ENCODE results near the gene UMOD.
"Not testable (repeated sequence)": the region's sequence is repeated elsewhere in the genome, so short reads cannot be mapped to it uniquely, and the experiment has no call there.

The UMOD gene

DNA sequence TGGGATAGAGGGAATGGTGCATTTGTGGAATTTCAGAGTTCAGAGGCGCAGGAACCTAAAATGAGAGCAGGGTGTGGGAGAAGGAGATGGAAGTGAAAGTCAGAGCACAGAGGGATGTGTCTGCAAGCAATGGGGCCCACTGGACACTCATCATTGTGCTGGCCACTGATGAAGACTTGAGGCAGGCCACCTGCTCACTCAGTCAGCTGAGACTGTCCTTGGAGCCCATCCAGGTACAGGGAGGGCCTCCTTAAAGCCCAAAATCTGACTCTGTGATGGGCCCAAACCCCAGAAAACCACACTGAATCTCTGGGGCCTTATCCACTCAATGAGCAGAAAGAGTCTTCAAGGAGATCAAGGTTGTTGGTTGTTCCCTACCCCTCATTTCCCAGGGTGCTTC lies 30.8 kb downstream of the UMOD start:
- no peak for DNase-seq (ENCODE audit: low read depth)

DNA sequence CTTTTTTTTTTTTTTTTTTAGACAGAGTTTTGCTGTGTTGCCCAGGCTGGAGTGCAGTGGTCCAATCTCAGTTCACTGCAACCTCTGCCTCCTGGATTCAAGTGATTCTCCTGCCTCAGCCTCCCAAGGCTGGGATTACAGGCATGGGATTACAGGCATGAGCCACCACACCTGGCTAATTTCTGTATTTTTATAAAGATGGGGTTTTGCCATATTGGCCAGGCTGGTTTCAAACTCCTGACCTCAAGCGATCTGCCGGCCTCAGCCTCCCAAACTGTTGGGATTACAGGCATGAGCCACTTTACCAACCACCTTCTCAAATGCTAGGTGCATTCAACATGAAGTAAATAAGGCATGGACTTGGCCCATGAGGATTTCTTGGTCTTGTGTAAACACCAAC lies 31.5 kb downstream of the UMOD start:
- not testable (repeated sequence) for DNase-seq (ENCODE audit: low read depth)

DNA sequence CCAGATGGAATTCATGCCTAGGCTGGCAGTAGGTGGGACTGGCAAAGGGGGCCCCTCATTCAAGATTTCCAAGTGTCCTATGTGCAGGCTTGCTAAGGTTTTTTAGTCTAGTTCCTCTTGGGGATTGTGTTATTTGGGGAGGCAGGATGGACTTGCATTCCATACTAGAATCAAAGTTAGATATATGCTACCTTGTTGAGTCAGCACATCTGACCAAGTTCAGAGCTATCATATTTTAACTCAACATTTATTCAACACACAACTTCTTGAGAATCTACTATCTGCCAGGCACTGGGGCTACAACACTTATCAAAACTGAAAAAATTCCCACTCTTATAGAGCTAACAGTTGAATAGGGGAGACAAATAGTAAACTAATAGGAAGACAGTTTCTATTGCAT lies 31.9 kb downstream of the UMOD start:
- no peak for DNase-seq (ENCODE audit: low read depth)

DNA sequence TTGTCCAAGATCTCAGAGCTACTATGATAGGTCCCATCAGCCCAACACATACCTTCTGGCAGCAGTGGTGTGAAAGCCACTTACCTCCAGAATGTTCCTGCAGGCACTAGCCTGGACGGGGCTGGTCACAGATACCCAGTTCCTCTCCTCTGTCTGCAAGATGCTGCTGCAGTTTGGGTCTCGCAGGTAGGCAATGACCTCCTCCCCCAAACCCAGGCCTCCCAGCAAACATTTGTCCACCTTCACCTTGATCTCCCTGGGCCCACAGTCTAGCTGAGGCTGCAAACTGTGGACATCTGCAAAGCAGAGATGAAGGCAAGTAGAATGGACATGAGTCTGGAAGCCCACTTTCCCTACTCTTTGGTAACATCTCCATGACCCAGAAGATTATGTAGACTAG lies 32.3 kb downstream of the UMOD start:
- no peak for DNase-seq (ENCODE audit: low read depth)

DNA sequence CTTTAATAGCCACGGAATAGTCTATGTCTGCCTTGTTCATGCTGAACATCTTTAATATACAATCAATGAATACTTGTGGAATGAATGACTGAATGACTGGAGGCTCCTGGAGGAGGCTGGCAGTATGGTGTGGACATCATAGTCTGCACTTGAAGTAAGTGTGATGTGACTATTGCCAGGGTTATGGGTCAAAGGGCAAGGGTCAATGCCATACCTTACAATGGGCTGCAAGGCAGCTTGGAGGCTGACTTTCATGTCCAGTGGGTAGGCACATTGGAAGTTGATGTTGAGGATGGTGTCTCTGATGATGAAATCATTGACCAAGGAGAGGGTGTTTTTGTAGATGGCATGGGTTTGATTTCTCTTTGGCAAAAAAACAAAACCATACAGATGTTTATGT lies 33.1 kb downstream of the UMOD start:
- DNase-seq (ENCODE audit: low read depth), result no peak

DNA sequence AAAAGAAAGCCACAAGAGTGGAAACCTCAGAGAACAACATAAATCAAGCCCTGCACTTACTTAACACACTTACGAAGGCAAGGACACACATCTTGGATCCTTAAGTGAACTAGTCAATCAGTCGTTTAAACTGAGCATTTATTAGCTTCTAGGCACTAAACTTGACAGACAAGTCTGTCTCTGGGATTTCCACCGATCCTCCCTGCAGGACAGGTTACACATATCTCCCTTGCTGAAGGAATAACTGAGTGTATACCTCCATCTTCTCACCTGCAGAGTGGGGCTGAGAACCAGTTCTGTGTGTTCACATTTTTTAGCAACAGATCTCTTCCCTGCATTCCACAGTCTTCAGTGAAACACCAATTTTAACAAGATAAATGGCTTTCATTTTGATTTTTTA lies 34.1 kb downstream of the UMOD start:
- no peak for DNase-seq (ENCODE audit: low read depth)

DNA sequence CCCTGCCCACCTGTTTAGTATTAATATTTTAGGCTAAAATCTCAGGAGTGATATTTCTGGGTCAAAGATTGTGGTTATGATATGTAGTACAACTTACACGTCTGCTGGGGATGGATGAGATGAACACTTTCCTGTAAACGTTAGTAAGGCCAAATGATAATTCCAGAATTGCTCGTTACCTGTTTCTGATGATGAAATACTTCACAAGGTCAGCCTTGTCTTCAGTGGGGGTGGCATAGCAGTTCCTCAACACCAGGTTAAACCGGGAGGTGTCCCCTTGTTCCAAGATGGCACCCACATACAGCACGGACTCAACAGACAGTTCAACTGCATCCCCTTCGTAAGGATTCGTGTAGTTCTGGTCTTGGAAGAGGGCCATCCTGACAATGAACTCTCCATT lies 34.5 kb downstream of the UMOD start:
- DNase-seq (ENCODE audit: low read depth), result no peak

DNA sequence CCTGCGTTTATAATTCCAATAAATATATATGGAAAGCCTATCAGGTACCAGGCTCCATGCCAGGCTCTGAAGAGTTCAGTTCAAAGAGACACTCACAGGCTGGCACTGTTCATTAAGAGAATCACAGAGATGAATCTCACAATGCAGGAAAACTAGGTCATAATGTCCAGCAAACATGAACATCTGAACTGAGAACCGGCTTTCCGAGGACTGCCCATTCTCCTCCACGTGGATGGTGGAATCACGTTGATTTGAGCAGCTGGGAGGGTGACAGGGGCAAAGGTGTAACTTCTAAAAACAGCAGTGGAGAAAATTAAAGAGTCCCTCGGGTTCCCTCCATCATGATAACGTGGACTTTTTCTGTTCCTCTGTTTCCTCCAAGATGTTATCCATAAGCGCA lies 35.4 kb downstream of the UMOD start:
- no peak for DNase-seq (ENCODE audit: low read depth)

DNA sequence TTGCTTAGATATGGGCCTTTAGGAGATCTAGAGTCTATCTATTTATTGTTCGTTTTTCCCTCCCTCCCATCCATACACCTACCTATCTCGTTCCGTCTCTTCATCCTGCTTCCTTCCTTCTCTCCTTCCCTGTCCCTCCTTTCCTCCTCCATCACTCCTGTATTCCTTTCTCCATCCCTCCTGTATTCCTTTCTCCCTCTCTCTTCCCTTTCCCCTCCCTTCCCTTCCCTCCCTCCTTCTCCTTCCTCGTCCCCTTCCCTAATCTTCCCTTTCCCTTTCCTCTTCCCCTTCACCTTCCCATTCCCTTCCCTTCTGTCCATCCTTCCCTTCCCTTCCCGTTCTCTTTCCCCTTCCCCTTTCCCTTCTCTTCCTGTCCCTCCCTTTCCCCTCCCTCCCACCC lies 35.8 kb downstream of the UMOD start:
- no peak for DNase-seq (ENCODE audit: low read depth)

DNA sequence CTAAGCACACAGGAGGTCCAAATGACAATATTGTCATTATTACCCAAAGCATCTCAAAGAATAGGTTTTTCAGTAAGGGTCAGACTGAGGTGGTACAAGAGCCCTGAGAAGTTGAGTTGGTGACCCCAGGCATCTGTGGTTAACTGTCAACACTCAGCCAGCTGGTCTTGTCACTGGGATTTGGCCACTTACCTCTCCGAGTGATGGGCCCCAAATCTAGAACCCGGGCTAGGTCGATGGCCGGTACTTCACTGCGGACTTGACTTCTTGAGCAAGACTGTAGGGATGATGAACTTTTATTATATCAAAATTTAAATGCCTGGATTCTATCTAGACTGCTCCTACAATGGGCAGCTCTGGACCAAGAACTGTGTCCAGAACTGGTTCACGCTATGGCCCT lies 36.8 kb downstream of the UMOD start:
- DNase-seq (ENCODE audit: low read depth), result no peak

DNA sequence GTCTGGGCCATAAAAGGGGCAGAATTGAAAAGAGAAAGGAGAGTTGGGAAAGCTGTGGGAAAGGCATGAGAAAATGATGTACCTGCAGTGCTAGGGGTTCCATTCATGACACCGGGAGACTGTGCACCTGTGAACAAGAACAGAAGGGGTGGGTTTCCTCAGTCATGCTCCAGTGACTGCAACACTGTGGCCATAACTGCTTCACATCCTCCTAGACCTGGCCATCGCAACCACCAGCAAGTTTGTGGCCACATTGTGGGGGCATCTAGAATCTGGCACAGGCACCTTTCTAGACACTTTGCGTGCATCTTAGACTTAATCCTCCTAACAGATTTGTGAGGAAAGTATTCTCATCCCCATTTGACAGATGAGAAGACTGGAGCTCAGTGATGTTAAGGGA lies 37.9 kb downstream of the UMOD start:
- DNase-seq (ENCODE audit: low read depth), result no peak

DNA sequence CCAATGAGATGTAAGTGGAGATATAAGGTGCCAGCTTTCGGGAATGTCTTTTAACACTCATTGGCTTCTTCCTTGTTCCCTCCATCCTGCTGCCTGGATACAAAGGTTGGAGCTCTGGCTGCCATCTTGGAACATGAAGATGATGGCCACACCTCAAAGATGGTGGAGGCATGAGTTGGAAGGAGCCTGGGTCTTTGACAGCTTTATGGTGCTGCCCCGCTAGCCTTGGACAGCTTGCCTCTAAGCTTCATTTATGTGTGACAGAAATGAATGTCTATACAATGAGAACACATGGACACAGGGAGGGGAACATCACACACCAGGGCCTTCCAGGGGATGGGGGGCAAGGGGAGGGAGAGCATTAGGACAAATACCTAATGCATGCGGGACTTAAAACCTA lies 38.8 kb downstream of the UMOD start:
- DNase-seq (ENCODE audit: low read depth), result no peak

DNA sequence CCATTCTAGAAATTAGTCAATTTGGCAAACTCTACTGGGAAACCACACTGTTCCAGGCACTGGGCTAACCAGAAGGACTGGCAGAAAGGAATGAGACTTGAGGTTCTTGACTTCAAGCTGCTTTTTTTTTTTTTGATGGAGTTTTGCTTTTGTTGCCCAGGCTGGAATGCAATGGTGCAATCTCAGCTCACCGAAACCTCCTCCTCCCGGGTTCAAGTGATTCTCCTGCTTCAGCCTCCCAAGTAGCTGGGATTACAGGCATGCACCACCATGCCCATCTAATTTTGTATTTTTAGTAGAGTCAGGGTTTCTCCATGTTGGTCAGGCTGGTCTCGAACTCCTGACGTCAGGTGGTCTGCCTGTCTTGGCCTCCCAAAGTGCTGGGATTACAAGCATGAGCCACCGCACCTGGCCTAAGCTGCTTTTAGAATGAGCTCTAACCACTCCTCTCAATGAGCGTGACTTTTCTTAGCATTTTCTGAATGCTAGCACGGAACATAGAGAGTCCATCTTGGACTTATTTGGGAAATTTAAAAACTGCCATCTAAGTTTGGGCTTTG lies 39.9 kb downstream of the UMOD start:
- DNase-seq (ENCODE audit: low read depth), result not testable (repeated sequence)

DNA sequence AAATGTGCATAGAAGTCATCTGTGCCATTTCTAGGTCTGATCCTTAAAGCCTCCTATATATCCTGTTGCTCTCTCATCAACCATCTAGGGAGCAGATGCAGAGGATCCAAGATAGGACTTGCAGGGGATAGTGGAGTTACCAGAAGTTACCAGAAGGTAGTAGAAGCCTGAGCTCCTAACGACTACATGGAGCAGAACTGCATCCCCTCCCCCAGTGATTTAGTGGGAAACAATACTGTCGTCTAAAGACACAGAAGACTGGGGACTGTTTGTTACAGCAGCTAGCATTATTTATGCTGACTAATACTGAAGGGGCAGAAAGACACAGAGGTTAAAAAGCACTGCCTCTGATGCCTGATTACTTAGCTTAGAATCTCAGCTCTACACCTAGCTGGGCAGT lies 41.0 kb downstream of the UMOD start:
- DNase-seq (ENCODE audit: low read depth), result no peak

DNA sequence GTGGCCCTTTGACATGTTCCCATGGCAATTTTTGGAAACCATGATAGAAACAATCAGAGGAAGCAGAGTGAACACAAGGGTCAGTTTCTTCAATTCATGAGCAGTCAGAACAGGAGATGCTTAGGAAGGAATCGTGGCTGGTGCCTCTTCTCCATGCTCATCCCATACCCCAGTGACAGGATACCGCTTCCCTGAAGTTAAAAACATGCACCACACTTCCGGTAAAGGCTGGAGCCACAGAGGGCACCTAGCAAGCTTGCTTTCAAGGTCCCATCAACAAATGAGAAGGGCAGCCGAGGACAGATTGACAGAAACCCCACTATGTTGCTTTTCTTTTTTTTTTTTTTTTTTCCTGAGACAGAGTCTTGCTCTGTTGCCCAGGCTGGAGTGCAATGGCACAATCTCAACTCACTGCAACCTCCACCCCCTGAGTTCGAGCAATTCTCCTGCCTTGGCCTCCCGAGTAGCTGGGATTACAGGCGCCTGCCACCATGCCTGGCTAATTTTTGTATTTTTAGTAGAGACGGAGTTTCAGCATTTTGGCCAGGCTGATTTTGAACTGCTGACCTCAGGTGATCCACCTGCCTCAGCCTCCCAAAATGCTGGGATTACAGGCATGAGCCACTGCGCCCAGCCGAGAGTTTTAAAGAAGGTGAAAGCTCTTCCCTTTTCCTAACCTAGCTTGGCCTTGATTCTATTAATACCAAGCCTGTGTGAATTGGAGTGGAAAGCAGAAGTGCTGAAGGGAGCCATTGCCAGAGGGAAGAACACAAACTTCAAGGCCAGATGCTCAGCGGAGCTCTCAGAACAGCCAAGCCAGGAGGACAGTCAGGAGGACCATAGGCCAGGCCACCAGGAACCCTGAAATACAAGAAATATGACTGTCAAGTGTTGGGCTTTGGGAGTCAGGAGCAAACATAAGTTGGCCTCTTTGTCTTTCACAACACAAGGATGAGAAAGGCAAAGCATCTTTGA lies 41.8 kb downstream of the UMOD start:
- no peak for DNase-seq (ENCODE audit: low read depth)

DNA sequence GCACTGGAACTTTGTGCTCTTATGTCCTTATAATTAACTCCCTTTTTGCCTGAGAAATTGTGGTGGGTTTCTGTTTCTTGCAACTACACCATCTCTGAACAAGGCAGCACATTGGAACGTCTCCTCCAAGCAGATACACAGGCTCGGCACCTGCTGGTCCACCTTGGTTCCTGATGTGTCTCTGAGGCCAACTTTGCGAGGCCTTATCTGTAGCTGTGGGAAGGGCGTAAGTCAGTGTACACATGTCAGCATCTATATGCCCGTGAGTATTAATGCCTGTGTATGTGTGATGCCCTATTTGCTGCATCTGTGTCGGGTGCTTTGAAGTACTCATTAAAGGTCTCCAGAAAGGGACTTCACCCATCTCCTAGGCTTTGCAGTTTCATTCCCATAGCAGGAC lies 42.7 kb downstream of the UMOD start:
- DNase-seq (ENCODE audit: low read depth), result no peak

DNA sequence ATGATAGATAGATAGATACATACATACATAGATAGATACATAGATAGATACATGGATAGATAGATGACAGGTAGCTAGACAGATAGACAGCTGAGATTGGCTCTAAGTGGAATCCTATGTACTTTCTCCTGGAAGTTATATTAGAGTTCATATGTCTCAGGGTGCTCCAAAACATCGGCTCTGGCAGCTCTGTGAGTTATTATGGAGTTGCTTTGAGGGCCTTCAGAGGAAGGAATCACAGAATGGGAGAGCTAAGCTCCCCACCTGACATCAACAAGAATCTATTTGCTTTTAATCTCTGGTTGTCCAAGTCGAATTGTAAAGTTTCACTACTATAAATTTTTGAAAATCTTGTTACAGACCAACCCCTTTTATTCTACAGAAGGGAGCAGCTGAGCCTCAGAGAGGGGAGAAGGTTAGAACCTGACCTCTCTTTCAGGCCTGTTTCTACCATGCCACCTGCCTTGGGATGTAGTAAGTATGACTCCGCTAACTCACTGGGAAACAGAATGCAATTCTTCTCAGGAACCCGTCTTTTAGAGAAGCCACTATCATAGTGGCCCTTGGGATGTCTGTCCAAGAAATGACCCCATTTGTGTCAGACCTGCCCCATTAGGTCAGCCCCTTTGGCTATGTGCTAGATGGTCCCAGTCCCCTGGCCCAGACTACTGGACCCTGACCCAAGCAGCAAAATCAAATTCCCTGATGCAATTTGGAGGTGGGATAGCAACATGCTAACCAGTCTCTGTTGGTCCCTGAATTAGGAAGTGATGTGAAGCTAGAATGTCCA lies 43.5 kb downstream of the UMOD start:
- no peak for DNase-seq (ENCODE audit: low read depth)

DNA sequence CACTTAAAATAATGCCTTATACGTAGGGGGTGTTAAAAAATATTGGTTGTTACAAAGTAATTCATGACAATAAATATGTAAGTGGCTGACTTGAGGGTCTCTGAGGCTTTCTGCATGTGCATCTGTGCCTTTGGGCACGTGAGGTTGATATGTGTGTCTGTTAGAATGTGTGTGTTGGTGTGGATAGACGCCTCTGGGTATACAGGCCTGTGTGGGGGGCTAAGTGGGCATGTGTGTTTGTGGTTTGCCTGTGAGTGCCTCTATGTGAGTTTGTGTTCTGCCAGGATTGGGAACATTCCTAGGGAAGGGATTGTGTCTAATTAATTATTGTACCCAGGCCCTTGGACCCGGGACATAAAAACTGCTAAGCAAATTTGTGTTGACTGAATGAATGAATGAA lies 44.2 kb downstream of the UMOD start:
- no peak for DNase-seq (ENCODE audit: low read depth)

DNA sequence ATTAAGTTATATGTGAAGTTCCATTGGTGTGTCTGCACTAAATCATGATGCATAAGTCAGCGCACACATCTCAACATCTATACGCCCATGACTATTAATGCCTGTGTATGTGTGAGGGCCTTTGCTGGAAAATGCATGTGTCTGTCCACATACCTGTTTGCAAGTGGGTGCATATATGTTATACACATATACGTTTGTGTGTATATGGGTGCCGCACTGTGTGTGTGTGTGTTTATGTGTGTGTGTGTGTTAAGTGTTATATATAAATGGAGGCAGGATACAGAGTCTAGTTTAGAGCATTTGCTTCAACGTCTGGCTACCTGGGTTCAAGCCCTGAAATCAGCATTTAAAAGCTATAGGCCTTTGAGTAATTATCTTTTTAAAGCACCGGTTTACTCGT lies 44.7 kb downstream of the UMOD start:
- no peak for DNase-seq (ENCODE audit: low read depth)

DNA sequence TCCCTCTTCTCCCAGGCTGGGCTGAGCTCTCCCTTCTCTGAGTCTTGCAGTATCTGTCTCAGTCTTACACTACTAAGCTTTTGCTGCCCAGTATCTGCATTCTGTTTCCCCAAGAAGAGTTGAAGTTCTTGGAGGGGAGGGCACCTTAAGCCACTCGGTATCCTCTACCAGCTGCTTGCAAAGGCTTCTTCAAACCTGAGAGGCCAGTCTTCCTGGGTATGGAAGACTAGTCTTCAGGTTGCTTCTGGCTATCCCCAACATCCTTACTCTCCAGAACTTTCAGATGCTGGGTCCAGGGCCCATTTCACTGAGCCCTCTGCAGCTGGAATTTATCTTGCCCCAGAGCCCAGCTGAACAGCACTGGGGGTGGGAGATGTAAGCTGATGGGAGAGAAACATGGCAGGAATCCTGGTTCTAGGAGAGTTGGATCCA lies 45.3 kb downstream of the UMOD start:
- no peak for DNase-seq (ENCODE audit: low read depth)

DNA sequence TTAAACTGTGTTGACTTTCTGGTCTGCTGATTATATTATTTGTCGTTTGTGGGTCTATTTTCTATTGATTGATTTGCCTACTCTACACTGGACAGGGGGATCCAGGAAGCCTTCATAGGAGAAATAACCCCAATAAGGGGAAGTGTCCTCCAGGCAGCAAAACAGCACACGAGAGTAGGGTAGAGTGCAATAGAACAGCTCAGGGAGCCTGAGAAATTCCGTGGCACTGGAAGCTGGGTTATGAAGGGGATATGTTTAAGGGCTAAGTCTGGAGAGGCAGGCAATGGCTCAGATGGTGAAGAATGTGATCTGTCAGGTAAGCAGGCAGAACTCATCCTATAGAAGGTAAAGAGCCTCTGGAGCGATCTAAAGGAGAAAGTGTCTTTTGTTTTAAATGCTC lies 46.1 kb downstream of the UMOD start:
- DNase-seq (ENCODE audit: low read depth), result no peak

DNA sequence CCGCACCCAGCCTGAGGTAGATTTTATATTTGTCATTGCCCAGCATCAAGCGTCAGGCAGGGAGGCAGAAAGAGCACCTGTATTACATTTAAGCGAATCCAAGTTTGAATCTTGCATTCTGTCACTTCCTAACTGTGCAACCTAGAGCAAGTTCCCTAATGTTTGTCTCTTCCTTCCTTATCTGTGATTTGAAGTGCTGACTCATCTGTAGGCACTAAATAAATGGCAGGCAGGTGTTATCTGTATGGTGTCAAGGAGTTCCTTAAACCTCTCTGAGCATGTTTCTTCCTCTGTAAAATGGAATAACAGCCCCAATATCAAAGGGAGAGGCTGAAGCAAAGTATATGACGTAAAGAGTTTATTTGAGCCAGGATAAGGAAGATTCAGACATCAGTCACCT lies 49.5 kb downstream of the UMOD start:
- no peak for DNase-seq (ENCODE audit: low read depth)

DNA sequence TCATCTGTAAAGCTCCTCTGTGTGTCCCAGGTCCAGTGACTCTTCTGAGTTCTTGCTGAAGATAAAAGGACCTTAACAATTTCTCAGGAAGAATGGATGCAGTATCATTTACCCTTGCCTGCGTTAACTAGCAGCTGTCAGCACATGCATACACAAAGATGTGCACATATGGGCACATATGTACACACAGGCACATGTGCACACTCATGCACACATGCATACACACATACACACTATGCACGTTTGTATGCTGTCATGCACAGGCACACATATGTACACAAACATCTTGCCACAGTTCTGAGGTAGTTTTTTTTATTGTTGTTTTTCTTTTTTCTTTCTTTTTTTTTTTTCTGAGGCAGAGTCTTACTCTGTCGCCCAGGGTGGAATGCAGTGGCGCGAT lies 50.1 kb downstream of the UMOD start:
- no peak for DNase-seq (ENCODE audit: low read depth)

All from HS-5 (cell line).